T47D (cell line): ENCODE measurements around the gene TYW1B.
"Not testable (repeated sequence)": the region's sequence is repeated elsewhere in the genome, so short reads cannot be mapped to it uniquely, and the experiment has no call there.

Experiments
- DNase-seq, 2 experiments: peaks; one replicate each; pipeline versions ENCODE4 v3.0.0 to v3.0.0-alpha.2; 2011 to 2012; ENCODE audit warnings: low read depth in 1 of 2, low spot score in 1 of 2
- JUND ChIP-seq: IDR thresholded peaks from 2 replicates; pipeline ENCODE4 v1.6.1; 2012; ENCODE audit warnings: low read depth
- in situ Hi-C: cut with HindIII; loops from 2 replicates; pipeline ENCODE4 v1.10.0; 2016; ENCODE audit warnings: low sequenced_read_pairs, low pct_unique_long_range_greater_than_20kb

TYW1B gene

DNA sequence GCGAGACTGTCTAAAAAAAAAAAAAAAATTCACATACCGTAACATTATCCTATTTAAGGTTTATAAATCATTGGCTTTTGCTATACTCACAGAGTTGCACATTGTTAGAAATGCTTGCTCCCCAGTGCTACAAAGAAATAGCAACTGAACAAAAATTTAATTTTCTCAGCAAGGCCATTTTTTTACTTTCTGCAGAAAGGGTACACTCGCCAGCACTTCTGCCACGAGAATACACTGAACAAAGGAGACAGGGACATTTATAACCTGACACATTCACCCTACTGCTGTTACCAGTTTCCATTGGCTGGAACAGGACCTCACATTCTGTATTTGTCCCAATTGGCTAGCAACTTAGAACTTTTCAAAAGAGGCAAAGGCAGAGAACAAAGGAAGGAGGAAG lies 92.1 kb downstream of the TYW1B start:
- in situ Hi-C loops = not testable (repeated sequence)

DNA sequence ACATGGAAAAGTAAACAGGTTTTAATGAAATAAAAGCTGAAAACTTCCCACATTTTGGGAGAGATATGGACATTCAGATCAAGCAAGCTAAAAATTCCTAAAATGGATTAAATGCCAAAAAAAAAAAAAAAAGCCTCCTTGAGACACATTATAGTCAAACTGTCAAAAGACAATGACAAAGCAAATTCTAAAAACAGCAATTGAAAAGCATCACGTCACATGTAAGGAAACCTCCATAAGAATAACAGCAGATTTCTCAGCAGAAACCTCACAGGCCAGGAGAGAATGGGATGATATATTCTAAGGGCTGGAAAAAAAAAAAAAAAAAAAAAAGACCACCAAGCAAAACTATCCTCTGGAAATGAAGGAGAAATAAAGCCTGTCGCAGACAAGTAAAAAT lies 97.2 kb downstream of the TYW1B start:
- in situ Hi-C loops, DNase-seq: not testable (repeated sequence)

More for the DNA sequence above, 92.1 kb downstream of the TYW1B start:
- DNase-seq = not testable (repeated sequence)

DNA sequence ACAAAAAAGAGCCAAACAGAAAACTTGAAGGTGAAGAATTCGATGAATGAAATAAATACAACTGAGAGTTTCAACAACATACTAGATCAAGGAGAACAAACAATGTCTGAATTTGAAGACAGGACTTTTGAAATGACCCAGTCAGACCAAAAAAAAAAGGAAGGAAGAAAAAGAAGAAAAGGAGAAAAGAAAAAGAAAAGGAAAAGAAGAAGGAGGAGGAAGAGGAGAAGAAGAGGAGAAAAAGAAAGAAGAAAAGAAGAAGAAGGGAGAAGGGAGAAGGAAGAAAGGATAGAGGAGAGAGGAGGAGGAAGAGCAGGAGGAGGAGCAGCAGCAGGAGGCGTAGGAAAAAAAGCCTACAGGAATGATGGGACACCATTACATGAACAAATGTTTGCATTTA lies 97.6 kb downstream of the TYW1B start:
- in situ Hi-C loops, DNase-seq: not testable (repeated sequence)

- in situ Hi-C loops, DNase-seq: not testable (repeated sequence)
Observed at GRCh38 chr7:72729130-72729529, 98.9 kb downstream of the TYW1B start.

GRCh38 chr7:72722694-72723093 lies 105.3 kb downstream of the TYW1B start:
- in situ Hi-C loops, DNase-seq: not testable (repeated sequence)

GRCh38 chr7:72720890-72721289 lies 107.1 kb downstream of the TYW1B start:
- in situ Hi-C loops, DNase-seq: not testable (repeated sequence)

DNA sequence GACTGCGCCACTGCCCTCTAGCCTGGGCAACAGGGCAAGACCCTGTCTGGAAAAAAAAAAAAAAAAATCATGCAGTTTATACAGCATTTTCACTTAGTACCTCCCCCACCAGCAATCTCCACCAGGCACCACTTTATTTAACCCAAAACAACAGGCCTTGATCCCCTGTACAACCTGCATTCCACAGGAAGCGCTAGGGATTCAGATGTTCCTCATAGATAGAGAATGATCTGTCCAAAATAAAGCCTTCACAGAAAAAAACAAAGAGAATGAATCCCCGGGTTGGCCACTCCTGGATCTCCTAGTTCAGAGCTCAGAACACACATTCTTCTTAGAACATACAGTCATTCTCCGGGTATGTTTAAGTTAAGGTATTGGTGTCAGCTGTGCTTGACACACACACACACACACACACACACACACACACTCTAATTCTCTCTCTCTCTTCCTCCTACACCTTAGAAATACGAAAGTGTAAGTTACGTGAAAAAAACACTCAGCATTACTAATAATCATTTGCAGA lies 110.7 kb downstream of the TYW1B start:
- DNase-seq, in situ Hi-C loops: not testable (repeated sequence)

- in situ Hi-C loops, DNase-seq: not testable (repeated sequence)
Observed at GRCh38 chr7:72711927-72712326, 116.1 kb downstream of the TYW1B start.

GRCh38 chr7:72710983-72711382 lies 117.0 kb downstream of the TYW1B start:
- no peak for TF ChIP-seq JUND
- in situ Hi-C loops = no loop called here
- no peak for DNase-seq

DNA sequence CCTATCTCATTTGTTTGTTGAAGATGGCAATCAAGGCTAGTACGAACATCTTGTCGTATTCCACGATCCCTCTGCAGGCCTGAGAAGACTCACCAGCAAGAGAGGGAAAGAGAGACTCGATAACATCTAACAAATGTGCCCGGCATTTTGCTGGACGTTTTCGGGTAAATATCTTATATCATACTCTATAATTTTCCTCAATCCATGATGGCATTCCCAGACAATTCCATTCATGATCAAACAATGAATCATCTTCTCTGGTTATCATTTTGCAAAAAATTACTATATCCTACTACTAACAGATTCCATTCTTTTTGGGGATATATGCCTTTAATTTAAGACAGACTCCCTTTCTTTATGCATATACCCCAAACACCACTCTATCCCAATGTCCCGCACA lies 118.1 kb downstream of the TYW1B start:
- in situ Hi-C loops = no loop called here
- DNase-seq = no peak

DNA sequence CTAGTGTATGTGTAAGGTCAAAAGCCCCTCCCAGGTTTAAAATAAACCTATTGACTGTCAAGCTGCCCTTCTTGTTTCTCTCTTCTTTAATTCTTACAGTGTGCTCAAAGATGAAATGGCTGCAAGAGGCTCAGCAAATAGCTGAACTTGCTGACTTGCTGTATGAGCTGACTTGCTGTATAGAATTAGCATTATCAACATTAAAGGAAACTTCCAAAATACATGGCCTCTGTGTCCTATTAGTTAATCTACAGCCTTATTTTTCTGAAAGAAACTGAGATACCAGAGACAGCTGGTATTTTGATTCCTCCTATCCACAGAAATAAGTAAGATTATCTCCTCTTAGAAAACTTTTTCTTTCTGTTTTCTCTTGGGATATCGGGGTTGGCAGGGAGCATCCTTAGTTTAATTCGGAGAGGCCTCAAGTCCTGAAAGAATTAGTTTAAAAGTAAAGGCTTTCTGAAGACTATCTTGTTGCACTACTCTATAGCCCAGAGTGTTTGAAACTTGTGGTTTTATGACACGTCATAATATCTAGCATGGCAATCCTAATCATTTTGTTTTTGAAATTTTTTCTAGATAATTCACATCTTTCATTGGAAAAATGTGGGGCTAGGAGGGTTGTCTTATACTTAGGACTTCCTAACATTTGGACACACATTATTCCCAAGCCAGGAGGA lies 119.5 kb downstream of the TYW1B start:
- DNase-seq = not testable (repeated sequence)

More for the DNA sequence above, 118.1 kb downstream of the TYW1B start:
- no peak for TF ChIP-seq JUND

DNA sequence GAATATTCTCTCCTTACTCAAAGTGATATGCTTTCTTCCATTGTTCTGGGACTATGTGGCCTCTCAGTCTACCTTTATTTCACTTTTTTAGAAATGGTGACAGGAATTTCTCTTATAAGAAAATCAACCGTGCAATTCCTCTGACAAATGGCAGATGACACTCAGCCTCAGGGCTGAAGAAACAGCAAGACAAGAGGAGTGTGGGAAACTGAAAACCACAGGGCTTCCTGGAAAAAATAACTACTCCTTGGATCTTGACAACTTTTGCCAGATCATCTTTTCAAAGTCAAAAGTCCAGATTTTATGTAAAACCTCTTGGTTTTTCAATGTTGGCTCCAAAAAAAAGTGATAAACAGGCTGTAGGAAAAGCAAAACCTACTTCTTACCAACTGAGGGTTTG lies 121.5 kb downstream of the TYW1B start:
- in situ Hi-C loops = no loop called here
- TF ChIP-seq JUND = no peak

More for the DNA sequence above, 119.5 kb downstream of the TYW1B start:
- in situ Hi-C loops = not testable (repeated sequence)

GRCh38 chr7:72705693-72706092 lies 122.3 kb downstream of the TYW1B start:
- in situ Hi-C loops, DNase-seq: not testable (repeated sequence)

More for the DNA sequence above, 121.5 kb downstream of the TYW1B start:
- DNase-seq = no peak

DNA sequence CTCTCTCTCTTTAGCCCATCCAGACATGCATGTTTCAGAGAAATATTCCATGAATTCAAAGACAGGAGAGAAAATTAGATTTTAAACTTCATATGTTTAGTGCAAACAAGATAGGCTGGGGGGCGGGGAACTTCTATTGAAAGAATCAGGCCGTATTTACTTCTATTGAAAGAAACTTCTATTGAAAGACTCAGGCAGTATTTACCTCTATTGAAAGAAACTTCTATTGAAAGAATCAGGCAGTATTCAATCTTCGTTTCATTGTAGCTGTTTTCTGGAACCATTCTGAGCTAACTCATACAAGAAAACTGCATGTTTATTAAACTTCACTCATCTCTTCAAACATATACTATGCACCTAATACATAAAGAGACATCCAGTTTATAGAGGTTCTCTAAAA lies 123.1 kb downstream of the TYW1B start:
- in situ Hi-C loops = no loop called here
- no peak for TF ChIP-seq JUND
- DNase-seq = no peak

DNA sequence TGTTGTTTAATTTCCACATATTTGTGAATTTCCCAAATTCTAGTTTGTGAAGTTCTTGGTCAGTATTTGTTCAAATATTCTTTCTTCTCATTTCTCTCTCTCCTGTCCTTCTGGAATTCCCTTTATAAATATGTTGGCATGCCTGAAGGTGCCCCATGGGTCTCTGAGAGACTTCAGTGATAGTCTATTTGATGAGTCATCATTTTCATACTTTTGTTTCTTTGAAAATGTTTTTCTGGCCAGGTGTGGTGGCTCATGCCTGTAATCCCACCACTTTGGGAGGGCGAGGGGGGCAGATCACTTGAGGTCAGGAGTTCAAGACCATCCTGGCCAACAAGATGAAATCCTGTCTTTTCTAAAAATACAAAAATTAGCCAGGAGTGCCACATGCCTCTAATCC lies 127.5 kb downstream of the TYW1B start:
- in situ Hi-C loops, DNase-seq: not testable (repeated sequence)

GRCh38 chr7:72697066-72697465 lies 130.9 kb downstream of the TYW1B start:
- DNase-seq, in situ Hi-C loops: not testable (repeated sequence)

DNA sequence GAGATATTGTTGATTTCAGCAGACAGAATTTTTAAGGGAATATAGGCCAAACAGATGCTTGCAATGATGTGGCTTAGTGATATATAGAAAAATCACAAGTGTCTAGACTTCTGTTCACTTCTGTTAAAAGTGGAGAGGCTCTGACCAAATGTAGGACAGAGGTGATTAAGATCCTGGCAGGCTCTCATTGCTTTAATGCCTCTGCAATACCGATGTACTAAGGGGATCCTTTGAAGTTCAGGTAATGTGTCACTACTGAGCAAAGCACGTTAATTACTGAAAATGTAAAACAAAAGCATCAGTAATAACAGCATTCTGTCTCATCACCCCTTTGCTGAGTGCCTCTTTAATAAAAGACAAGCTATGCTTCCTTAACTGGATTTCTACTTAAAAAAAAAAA lies 131.4 kb downstream of the TYW1B start:
- in situ Hi-C loops, DNase-seq: not testable (repeated sequence)

DNA sequence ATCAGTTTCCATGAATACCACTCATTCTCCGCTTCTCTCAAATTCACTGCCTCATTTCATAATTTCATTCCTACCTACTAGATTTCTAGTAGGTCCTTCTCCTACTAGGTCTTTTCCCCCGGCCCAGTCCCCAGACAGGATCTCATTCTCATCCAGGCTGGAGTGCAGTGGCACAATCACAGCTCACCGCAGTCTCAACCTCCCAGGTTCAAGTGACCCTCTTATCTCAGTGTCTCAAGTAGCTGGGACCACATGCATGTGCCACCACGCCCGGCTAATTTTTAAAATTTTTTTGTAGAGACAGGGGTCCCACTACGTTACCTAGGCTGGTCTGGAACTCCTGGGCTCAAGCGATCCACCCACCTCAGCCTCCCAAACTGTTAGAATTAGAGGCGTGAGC lies 132.5 kb downstream of the TYW1B start:
- DNase-seq, in situ Hi-C loops: not testable (repeated sequence)

DNA sequence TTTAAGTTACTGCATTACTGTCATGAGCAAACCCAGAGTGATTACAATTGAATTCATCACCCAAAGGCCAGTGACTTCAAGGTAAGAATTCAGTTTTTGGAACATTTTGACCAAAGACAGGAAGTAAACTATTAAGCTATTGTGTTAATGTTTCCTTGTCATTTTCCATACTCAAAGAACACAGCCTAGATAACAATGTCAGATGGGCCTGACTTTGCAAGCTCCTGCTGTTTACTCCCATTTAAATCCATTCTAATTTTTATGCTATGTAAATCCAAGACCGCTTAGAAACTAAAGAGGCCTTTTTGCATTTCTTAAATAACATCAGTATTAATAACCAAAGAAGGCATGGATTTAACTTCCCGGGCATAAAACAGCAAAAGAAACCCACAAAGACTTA lies 136.6 kb downstream of the TYW1B start:
- DNase-seq, in situ Hi-C loops: not testable (repeated sequence)
